ENCODE data around the gene C3orf20. TPM values are rescaled to one million over a fixed set of nuclear protein-coding genes. Genes with fewer than 3 reads are reported as not detected.

Gene C3orf20
- total and polyA plus RNA-seq, 2 donors (not counting 1 experiment from before 2014, with no cell fraction given): 0.12 to 0.34 TPM

- Histone ChIP-seq H3K4me2 (replicated peaks; ENCODE audit: low read depth, low read length, poor library complexity, severe bottlenecking) (no peak overlapping the region), H3K9ac (ENCODE audit: low read length) (no peak overlapping the region), H3K79me2 (ENCODE audit: control insufficient read depth, insufficient read depth, low read length) (no peaks in the 10 kb centered on the region), H3K4me1 (ENCODE audit: control insufficient read depth in 2 of 2, insufficient read depth in 2 of 2, low read length in 2 of 2) (peaks cover 10 to 14% of the 10 kb centered on the region in 2 donors), H2AFZ (ENCODE audit: insufficient read depth, low read depth, low read length, poor library complexity, severe bottlenecking) (no peak overlapping the region), H3K27ac (ENCODE audit: low read length in 2 of 2) (no peak overlapping the region), H3K27me3 (replicated peaks in 1 of 4; ENCODE audit: control extremely low read depth in 1 of 4, control insufficient read depth in 3 of 4, insufficient read depth in 4 of 4, low read length in 3 of 4) (no peaks in the 10 kb centered on the region), H3K9me3 (ENCODE audit: control extremely low read depth in 1 of 3, control insufficient read depth in 2 of 3, insufficient read depth in 1 of 3, low read length in 2 of 3) (peaks cover 0 to 8% (median 2%) of the 10 kb centered on the region in 3 donors), H4K20me1 (ENCODE audit: control insufficient read depth, insufficient read depth, low read length, poor library complexity, severe bottlenecking) (no peaks in the 10 kb centered on the region), H3K4me3 (ENCODE audit: control extremely low read depth in 1 of 5, extremely low read depth in 1 of 5, insufficient read depth in 1 of 5, low read depth in 2 of 5, low read length in 4 of 5) (no peak overlapping the region), H3K36me3 (replicated peaks in 1 of 2; ENCODE audit: control extremely low read depth in 1 of 2, control insufficient read depth in 1 of 2, extremely low read depth in 1 of 2, insufficient read depth in 2 of 2, low read length in 1 of 2) (no peaks in the 10 kb centered on the region)
- no peak for ATAC-seq (ENCODE audit: low read depth)
- no peak for DNase-seq
- WGBS (ENCODE audit: insufficient coverage): 95% methylated on average over 2 of the region's 4 CpGs
- peaks cover 3% of the 10 kb centered on the region for H3K27me3 Mint-ChIP-seq
- peaks cover 4% of the 10 kb centered on the region for H3K9me3 Mint-ChIP-seq (ENCODE audit: insufficient read depth)
- CTCF ChIA-PET: no interaction called here
- peaks cover 18% of the 10 kb centered on the region for H3K4me1 Mint-ChIP-seq
- no peak overlapping the region for H3K4me3 Mint-ChIP-seq
- intact Hi-C loops (cut with micrococcal nuclease): no loop called here
- TF ChIP-seq EZH2 (IDR thresholded peaks at IDR 0.05; ENCODE audit: borderline replicate concordance, insufficient read depth, low read depth, low read length, poor library complexity, severe bottlenecking): no peak
- TF ChIP-seq, protein P1, sequence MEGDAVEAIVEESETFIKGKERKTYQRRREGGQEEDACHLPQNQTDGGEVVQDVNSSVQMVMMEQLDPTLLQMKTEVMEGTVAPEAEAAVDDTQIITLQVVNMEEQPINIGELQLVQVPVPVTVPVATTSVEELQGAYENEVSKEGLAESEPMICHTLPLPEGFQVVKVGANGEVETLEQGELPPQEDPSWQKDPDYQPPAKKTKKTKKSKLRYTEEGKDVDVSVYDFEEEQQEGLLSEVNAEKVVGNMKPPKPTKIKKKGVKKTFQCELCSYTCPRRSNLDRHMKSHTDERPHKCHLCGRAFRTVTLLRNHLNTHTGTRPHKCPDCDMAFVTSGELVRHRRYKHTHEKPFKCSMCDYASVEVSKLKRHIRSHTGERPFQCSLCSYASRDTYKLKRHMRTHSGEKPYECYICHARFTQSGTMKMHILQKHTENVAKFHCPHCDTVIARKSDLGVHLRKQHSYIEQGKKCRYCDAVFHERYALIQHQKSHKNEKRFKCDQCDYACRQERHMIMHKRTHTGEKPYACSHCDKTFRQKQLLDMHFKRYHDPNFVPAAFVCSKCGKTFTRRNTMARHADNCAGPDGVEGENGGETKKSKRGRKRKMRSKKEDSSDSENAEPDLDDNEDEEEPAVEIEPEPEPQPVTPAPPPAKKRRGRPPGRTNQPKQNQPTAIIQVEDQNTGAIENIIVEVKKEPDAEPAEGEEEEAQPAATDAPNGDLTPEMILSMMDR (IDR thresholded peaks at IDR 0.05): no peak
- H3K27ac Mint-ChIP-seq: no peak overlapping the region
- POLR2A ChIA-PET: no interaction called here
These were observed 9.5 kb downstream of the C3orf20 start for GRCh38 chr3:14684447-14684846.

DNA sequence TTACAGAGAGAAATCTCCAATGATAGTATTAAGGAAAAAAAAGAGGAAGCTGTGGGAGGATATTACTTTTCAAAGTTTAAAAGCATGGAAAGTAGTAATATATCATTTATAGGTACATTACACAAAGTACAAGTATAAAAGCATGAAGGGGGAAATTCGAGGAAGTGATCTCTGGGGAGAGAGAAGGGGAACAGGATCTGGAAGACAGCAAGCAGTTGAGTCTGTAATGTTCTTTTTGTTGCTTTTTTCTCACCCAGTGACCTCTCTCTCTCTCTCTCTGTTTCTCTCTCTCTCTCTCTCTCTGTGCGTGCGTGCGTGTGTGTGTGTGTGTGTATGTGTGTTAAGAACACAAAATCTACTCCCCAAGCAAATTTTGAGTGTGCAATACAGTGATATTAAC, 10.2 kb downstream of the C3orf20 start:
- WGBS (ENCODE audit: insufficient coverage): no CpG with 5 or more reads among the region's 4 CpGs
- Mint-ChIP-seq H3K9me3 (ENCODE audit: insufficient read depth) (peaks cover 1% of the 10 kb centered on the region), H3K27ac (no peak overlapping the region), H3K4me1 (peaks cover 23% of the 10 kb centered on the region), H3K4me3 (no peak overlapping the region), H3K27me3 (peaks cover 7% of the 10 kb centered on the region)
- CTCF ChIA-PET: no interaction called here
- no peak for DNase-seq
- H3K9ac ChIP-seq (ENCODE audit: low read length): no peak overlapping the region
- no peak overlapping the region for H2AFZ ChIP-seq (ENCODE audit: insufficient read depth, low read depth, low read length, poor library complexity, severe bottlenecking)
- no peaks in the 10 kb centered on the region for H3K36me3 ChIP-seq (replicated peaks in 1 of 2; ENCODE audit: control extremely low read depth in 1 of 2, control insufficient read depth in 1 of 2, extremely low read depth in 1 of 2, insufficient read depth in 2 of 2, low read length in 1 of 2)
- intact Hi-C loops (cut with micrococcal nuclease): no loop called here
- H4K20me1 ChIP-seq (ENCODE audit: control insufficient read depth, insufficient read depth, low read length, poor library complexity, severe bottlenecking): no peaks in the 10 kb centered on the region
- ATAC-seq (ENCODE audit: low read depth): no peak
- peaks cover 10 to 16% of the 10 kb centered on the region in 2 donors for H3K4me1 ChIP-seq (ENCODE audit: control insufficient read depth in 2 of 2, insufficient read depth in 2 of 2, low read length in 2 of 2)
- H3K4me2 ChIP-seq (replicated peaks; ENCODE audit: low read depth, low read length, poor library complexity, severe bottlenecking): no peak overlapping the region
- no peak overlapping the region for H3K27ac ChIP-seq (ENCODE audit: low read length in 2 of 2)
- no peaks in the 10 kb centered on the region for H3K79me2 ChIP-seq (ENCODE audit: control insufficient read depth, insufficient read depth, low read length)
- POLR2A ChIA-PET: no interaction called here
- TF ChIP-seq, protein P1 (IDR thresholded peaks at IDR 0.05): no peak
- TF ChIP-seq EZH2 (IDR thresholded peaks at IDR 0.05; ENCODE audit: borderline replicate concordance, insufficient read depth, low read depth, low read length, poor library complexity, severe bottlenecking): no peak
- H3K9me3 ChIP-seq (ENCODE audit: control extremely low read depth in 1 of 3, control insufficient read depth in 2 of 3, insufficient read depth in 1 of 3, low read length in 2 of 3): peaks cover 0 to 8% (median 0%) of the 10 kb centered on the region in 3 donors
- no peak overlapping the region for H3K4me3 ChIP-seq (ENCODE audit: control extremely low read depth in 1 of 5, extremely low read depth in 1 of 5, insufficient read depth in 1 of 5, low read depth in 2 of 5, low read length in 4 of 5)
- H3K27me3 ChIP-seq (replicated peaks in 1 of 4; ENCODE audit: control extremely low read depth in 1 of 4, control insufficient read depth in 3 of 4, insufficient read depth in 4 of 4, low read length in 3 of 4): no peaks in the 10 kb centered on the region
